ENCODE measurements around the gene RPL4.

RPL4 gene

DNA sequence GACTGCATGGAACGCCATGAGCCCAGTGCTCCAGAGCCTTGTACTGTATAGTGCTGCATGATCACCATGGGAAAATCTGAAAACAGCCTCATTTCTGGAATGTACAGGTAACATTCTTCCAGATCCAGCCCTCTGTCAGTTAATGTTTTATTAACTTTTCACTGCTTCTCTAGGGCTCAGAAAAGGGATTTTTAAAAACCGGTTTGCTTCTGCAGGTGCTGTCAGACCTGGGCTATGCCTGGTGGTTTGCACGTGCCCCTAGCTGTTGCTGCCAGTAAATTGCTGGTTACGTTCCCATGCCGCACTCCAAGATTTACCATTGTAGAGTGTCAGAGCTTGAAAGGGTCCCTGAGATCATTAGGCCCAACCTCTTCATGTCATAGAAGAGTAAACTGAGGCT lies 16.1 kb downstream of the RPL4 start:
- Histone ChIP-seq H4K20me1 (ENCODE audit: insufficient read depth, low read length) (peaks cover 5% of the 10 kb centered on the region; the same call in 1 of the 2 replicates), H3K27ac (ENCODE audit: low read length) (no peak overlapping the region), H3K27me3 (ENCODE audit: insufficient read depth, low read length, poor library complexity) (no peaks in the 10 kb centered on the region), H3K4me2 (ENCODE audit: insufficient read depth, low read length) (no peak overlapping the region), H3K36me3 (ENCODE audit: insufficient read depth, low read length) (peaks cover 90% of the 10 kb centered on the region), H3K9me3 (ENCODE audit: insufficient read depth, low read length, severe bottlenecking) (no peaks in the 10 kb centered on the region), H2AFZ (ENCODE audit: low read depth, low read length) (no peak overlapping the region), H3K9ac (ENCODE audit: low read depth, low read length) (no peak overlapping the region), H3K4me3 (ENCODE audit: low read depth in 1 of 2, low read length in 2 of 2) (no peak overlapping the region), H3K79me2 (ENCODE audit: insufficient read depth, low read length) (peaks cover 10% of the 10 kb centered on the region; the same call in 1 of the 2 replicates), H3K4me1 (ENCODE audit: insufficient read depth, low read length) (no peaks in the 10 kb centered on the region)
- DNase-seq (no peak), ATAC-seq (ENCODE audit: insufficient read depth, low read depth) (no peak)
- TF ChIP-seq EZH2 (IDR thresholded peaks at IDR 0.05; ENCODE audit: borderline replicate concordance, low read depth, low read length, severe bottlenecking), result no peak
- no peak for TF ChIP-seq CTCF (IDR thresholded peaks at IDR 0.05; ENCODE audit: borderline replicate concordance, extremely low read depth, low read length, poor library complexity, severe bottlenecking)

GRCh38 chr15:66486887-66487286 lies 17.8 kb downstream of the RPL4 start:
- Histone ChIP-seq H3K79me2 (ENCODE audit: insufficient read depth, low read length) (peaks cover 13% of the 10 kb centered on the region), H2AFZ (ENCODE audit: low read depth, low read length) (no peak overlapping the region), H3K9ac (ENCODE audit: low read depth, low read length) (no peak overlapping the region), H3K9me3 (ENCODE audit: insufficient read depth, low read length, severe bottlenecking) (no peaks in the 10 kb centered on the region), H3K36me3 (ENCODE audit: insufficient read depth, low read length) (peaks cover 89% of the 10 kb centered on the region), H3K27ac (ENCODE audit: low read length) (no peak overlapping the region), H4K20me1 (ENCODE audit: insufficient read depth, low read length) (peaks cover 9% of the 10 kb centered on the region; the same call in 1 of the 2 replicates), H3K4me1 (ENCODE audit: insufficient read depth, low read length) (no peaks in the 10 kb centered on the region), H3K27me3 (ENCODE audit: insufficient read depth, low read length, poor library complexity) (no peaks in the 10 kb centered on the region), H3K4me3 (ENCODE audit: low read depth in 1 of 2, low read length in 2 of 2) (no peak overlapping the region), H3K4me2 (ENCODE audit: insufficient read depth, low read length) (no peak overlapping the region)
- TF ChIP-seq EZH2 (IDR thresholded peaks at IDR 0.05; ENCODE audit: borderline replicate concordance, low read depth, low read length, severe bottlenecking) (no peak), CTCF (IDR thresholded peaks at IDR 0.05; ENCODE audit: borderline replicate concordance, extremely low read depth, low read length, poor library complexity, severe bottlenecking) (no peak)
- no peak for DNase-seq
- no peak for ATAC-seq (ENCODE audit: insufficient read depth, low read depth)

- DNase-seq (no peak), ATAC-seq (ENCODE audit: insufficient read depth, low read depth) (no peak)
- no peak overlapping the region for H2AFZ ChIP-seq (ENCODE audit: low read depth, low read length)
- H3K9me3 ChIP-seq (ENCODE audit: insufficient read depth, low read length, severe bottlenecking), result no peaks in the 10 kb centered on the region
- no peaks in the 10 kb centered on the region for H3K27me3 ChIP-seq (ENCODE audit: insufficient read depth, low read length, poor library complexity)
- H3K4me1 ChIP-seq (ENCODE audit: insufficient read depth, low read length), result no peaks in the 10 kb centered on the region
- H4K20me1 ChIP-seq (ENCODE audit: insufficient read depth, low read length), result 0 out of 2 replicates have a peak, but pooled peaks cover 4% of the 10 kb centered on the region
- H3K36me3 ChIP-seq (ENCODE audit: insufficient read depth, low read length), result peaks cover 82% of the 10 kb centered on the region
- H3K27ac ChIP-seq (ENCODE audit: low read length), result no peak overlapping the region
- no peak overlapping the region for H3K4me2 ChIP-seq (ENCODE audit: insufficient read depth, low read length)
- H3K9ac ChIP-seq (ENCODE audit: low read depth, low read length), result no peak overlapping the region
- H3K79me2 ChIP-seq (ENCODE audit: insufficient read depth, low read length), result peaks cover 15% of the 10 kb centered on the region
- no peak overlapping the region for H3K4me3 ChIP-seq (ENCODE audit: low read depth in 1 of 2, low read length in 2 of 2)
- TF ChIP-seq CTCF (IDR thresholded peaks at IDR 0.05; ENCODE audit: borderline replicate concordance, extremely low read depth, low read length, poor library complexity, severe bottlenecking) (no peak), EZH2 (IDR thresholded peaks at IDR 0.05; ENCODE audit: borderline replicate concordance, low read depth, low read length, severe bottlenecking) (no peak)
These were observed 20.0 kb downstream of the RPL4 start for GRCh38 chr15:66484539-66485112.

All from DND-41 (cell line).